Neural cell (in vitro differentiated cells): ENCODE results near the gene MUCL1. TPM values are rescaled to one million over a fixed set of nuclear protein-coding genes. Genes with fewer than 3 reads are reported as not detected.

Experiments used
- H2AFZ ChIP-seq: fragments of 200-600, 300-800 bp; sonication (generic), shearing (Covaris generic); 2 replicates; pipeline ENCODE4 v1.6.0; 2014; ENCODE audit warnings: low read depth, mild to moderate bottlenecking, antibody characterized with exemption, low read length, moderate library complexity
- H3F3A ChIP-seq: fragments of 200-600 bp; shearing (Covaris generic); 2 replicates; pipeline ENCODE4 v1.6.1; 2016; ENCODE audit warnings: mild to moderate bottlenecking, moderate library complexity, mixed read lengths, antibody characterized with exemption, low read length; ENCODE audit not compliant: insufficient read depth, poor library complexity, severe bottlenecking
- H3K27ac ChIP-seq: fragments of 200-600, 300-800 bp; sonication (generic), shearing (Covaris generic); 2 replicates; pipeline ENCODE4 v1.5.1; 2014; ENCODE audit warnings: mild to moderate bottlenecking, low read length, moderate library complexity
- H3K27me3 ChIP-seq: fragments of 300-800, 200-600 bp; sonication (generic), shearing (Covaris generic); 2 replicates; pipeline ENCODE4 v1.6.0; 2014; ENCODE audit warnings: mild to moderate bottlenecking, low read depth, low read length, moderate library complexity; ENCODE audit not compliant: insufficient read depth
- H3K36me3 ChIP-seq: fragments of 300-800, 200-600 bp; sonication (generic), shearing (Covaris generic); 2 replicates; pipeline ENCODE4 v1.5.1; 2014; ENCODE audit warnings: mild to moderate bottlenecking, antibody characterized with exemption, low read length, moderate library complexity; ENCODE audit not compliant: insufficient read depth
- H3K4me2 ChIP-seq: fragments of 300-800, 200-600 bp; sonication (generic), shearing (Covaris generic); 2 replicates; pipeline ENCODE4 v1.6.0; 2014; ENCODE audit warnings: mild to moderate bottlenecking, low read length
- H3K4me3 ChIP-seq: fragments of 300-800, 200-600 bp; sonication (generic), shearing (Covaris generic); 2 replicates; pipeline ENCODE4 v1.5.1; 2014; ENCODE audit warnings: mild to moderate bottlenecking, low read length, moderate library complexity
- H3K79me2 ChIP-seq: fragments of 200-600 bp; shearing (Covaris generic); replicated peaks from 2 replicates; pipeline ENCODE4 v1.6.0; 2014; ENCODE audit warnings: mild to moderate bottlenecking, low read length, moderate library complexity; ENCODE audit not compliant: insufficient read depth
- H3K9ac ChIP-seq: fragments of 300-800, 200-600 bp; sonication (generic), shearing (Covaris generic); 2 replicates; pipeline ENCODE4 v1.6.1; 2016; ENCODE audit warnings: mild to moderate bottlenecking, low read length, mixed read lengths
- H3K9me2 ChIP-seq: fragments of 200-600 bp; shearing (Covaris generic); 2 replicates; pipeline ENCODE4 v1.6.1; 2016; ENCODE audit warnings: mild to moderate bottlenecking, low read length, mixed read lengths; ENCODE audit not compliant: insufficient read depth
- H3K9me3 ChIP-seq: fragments of 200-600, 300-800 bp; sonication (generic), shearing (Covaris generic); 2 replicates; pipeline ENCODE4 v1.6.1; 2016; ENCODE audit warnings: mild to moderate bottlenecking, mixed run types, low read length, moderate library complexity, mixed read lengths
- H4K20me1 ChIP-seq: fragments of 200-600 bp; shearing (Covaris generic); 2 replicates; pipeline ENCODE4 v1.6.1; 2016; ENCODE audit warnings: mild to moderate bottlenecking, mixed run types; ENCODE audit not compliant: insufficient read depth
- EP300 ChIP-seq: fragments of 450-650 bp; conservative IDR thresholded peaks from 2 replicates; pipeline ENCODE4 v1.6.1; 2014; ENCODE audit warnings: antibody characterized with exemption, mild to moderate bottlenecking, moderate library complexity; ENCODE audit not compliant: poor library complexity, severe bottlenecking
- EZH2 ChIP-seq: fragments of 200-600, 300-800 bp; shearing (Covaris generic), sonication (generic); IDR thresholded peaks from 2 replicates; pipeline ENCODE4 v1.6.1; 2014; ENCODE audit warnings: antibody characterized with exemption, low read length, borderline replicate concordance, mild to moderate bottlenecking; ENCODE audit not compliant: insufficient read depth, poor library complexity, severe bottlenecking
- MXI1 ChIP-seq: fragments of 450-650 bp; conservative IDR thresholded peaks from 2 replicates; pipeline ENCODE4 v1.6.1; 2014; ENCODE audit warnings: antibody characterized with exemption, mild to moderate bottlenecking; ENCODE audit not compliant: poor library complexity, severe bottlenecking
- POLR2AphosphoS5 ChIP-seq: IDR thresholded peaks from 2 replicates; pipeline ENCODE4 v1.6.1; 2012
- RAD21 ChIP-seq: fragments of 450-650 bp; conservative IDR thresholded peaks from 2 replicates; pipeline ENCODE4 v1.6.1; 2014; ENCODE audit warnings: antibody characterized with exemption, mild to moderate bottlenecking, moderate library complexity
- SMC3 ChIP-seq: fragments of 450-650 bp; conservative IDR thresholded peaks from 2 replicates; pipeline ENCODE4 v1.6.1; 2014; ENCODE audit warnings: antibody characterized with exemption, mild to moderate bottlenecking, moderate library complexity; ENCODE audit not compliant: poor library complexity
- TAF1 ChIP-seq: IDR thresholded peaks from 2 replicates; pipeline ENCODE4 v1.6.1; 2012; ENCODE audit warnings: low read depth
- polyA plus RNA-seq: library from polyadenylated mRNA; depleted of rRNA; stranded (reverse); fragments of >200 nt; gene quantifications from 2 replicates; pipeline ENCODE4 v1.2.3, GENCODE V29; 2014
- TF ChIP-seq, protein P1 (sequence below): fragments of 450-650 bp; IDR thresholded peaks from 2 replicates; pipeline ENCODE4 v1.5.1; 2014; ENCODE audit warnings: antibody characterized with exemption, mild to moderate bottlenecking, moderate library complexity; ENCODE audit not compliant: poor library complexity, severe bottlenecking
- TF ChIP-seq, protein P2 (sequence below): IDR thresholded peaks from 2 replicates; pipeline ENCODE4 v1.6.1; 2012; ENCODE audit warnings: borderline replicate concordance

The MUCL1 gene
- polyA plus RNA-seq, 1 donor from 2014 or later: not detected

DNA sequence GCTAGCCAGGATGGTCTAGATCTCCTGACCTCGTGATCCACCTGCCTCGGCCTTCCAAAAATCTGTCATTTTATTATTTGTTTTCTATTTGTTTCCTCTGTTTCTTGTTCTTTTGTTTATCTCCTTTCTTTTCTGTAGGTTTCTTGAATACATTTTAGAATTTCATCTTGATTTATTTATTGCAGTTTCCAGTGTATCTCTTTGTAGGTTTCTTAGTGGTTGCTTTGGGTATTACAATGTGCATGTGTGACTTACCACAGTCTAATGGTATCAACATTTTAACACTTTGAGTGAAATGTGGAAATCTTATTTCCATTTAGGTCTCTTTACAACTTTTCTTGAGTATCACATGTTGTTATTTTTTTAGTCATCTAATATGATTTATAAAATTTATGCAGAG is 29.9 kb upstream of the MUCL1 start:
- no peak overlapping the region for H3K4me2 ChIP-seq
- no peak overlapping the region for H2AFZ ChIP-seq
- H3K79me2 ChIP-seq: no peaks in the 10 kb centered on the region
- no peaks in the 10 kb centered on the region for H4K20me1 ChIP-seq
- no peaks in the 10 kb centered on the region for H3K36me3 ChIP-seq
- no peaks in the 10 kb centered on the region for H3K27me3 ChIP-seq
- no peak overlapping the region for H3K4me3 ChIP-seq
- H3K9ac ChIP-seq: no peak overlapping the region
- no peak overlapping the region for H3K27ac ChIP-seq
- H3K9me2 ChIP-seq: no peaks in the 10 kb centered on the region
- H3K9me3 ChIP-seq: no peaks in the 10 kb centered on the region
- no peaks in the 10 kb centered on the region for H3F3A ChIP-seq
- TF ChIP-seq SMC3: no peak
- TF ChIP-seq EZH2: no peak
- no peak for TF ChIP-seq MXI1
- TF ChIP-seq RAD21: no peak
- TF ChIP-seq, protein P1, sequence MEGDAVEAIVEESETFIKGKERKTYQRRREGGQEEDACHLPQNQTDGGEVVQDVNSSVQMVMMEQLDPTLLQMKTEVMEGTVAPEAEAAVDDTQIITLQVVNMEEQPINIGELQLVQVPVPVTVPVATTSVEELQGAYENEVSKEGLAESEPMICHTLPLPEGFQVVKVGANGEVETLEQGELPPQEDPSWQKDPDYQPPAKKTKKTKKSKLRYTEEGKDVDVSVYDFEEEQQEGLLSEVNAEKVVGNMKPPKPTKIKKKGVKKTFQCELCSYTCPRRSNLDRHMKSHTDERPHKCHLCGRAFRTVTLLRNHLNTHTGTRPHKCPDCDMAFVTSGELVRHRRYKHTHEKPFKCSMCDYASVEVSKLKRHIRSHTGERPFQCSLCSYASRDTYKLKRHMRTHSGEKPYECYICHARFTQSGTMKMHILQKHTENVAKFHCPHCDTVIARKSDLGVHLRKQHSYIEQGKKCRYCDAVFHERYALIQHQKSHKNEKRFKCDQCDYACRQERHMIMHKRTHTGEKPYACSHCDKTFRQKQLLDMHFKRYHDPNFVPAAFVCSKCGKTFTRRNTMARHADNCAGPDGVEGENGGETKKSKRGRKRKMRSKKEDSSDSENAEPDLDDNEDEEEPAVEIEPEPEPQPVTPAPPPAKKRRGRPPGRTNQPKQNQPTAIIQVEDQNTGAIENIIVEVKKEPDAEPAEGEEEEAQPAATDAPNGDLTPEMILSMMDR: no peak
- no peak for TF ChIP-seq POLR2AphosphoS5
- TF ChIP-seq TAF1: no peak

DNA sequence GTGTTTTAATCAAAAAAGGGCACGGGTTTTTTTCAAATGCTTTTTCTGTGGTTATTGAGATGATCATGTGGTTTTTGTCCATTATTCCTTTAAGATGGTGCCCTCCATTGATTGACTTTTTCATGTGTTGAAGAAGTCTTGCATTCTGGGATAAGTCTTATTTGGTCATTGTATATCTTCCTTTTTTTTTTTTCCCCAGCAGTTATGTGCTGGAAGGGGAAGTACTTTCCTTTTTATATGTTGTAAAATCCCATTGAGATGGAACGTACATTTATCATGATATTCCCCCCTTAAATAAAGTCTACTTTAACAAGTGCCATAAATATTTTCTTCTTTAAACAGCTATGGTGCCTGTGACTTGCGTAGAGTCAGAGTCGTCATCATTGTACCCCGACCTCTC is 24.8 kb upstream of the MUCL1 start:
- Histone ChIP-seq H3F3A (no peaks in the 10 kb centered on the region), H4K20me1 (no peaks in the 10 kb centered on the region), H3K27ac (no peak overlapping the region), H2AFZ (no peak overlapping the region), H3K79me2 (no peaks in the 10 kb centered on the region), H3K9me2 (no peaks in the 10 kb centered on the region), H3K4me2 (no peak overlapping the region), H3K9ac (no peak overlapping the region), H3K36me3 (no peaks in the 10 kb centered on the region), H3K27me3 (no peaks in the 10 kb centered on the region), H3K9me3 (no peaks in the 10 kb centered on the region), H3K4me3 (no peak overlapping the region)
- TF ChIP-seq POLR2AphosphoS5 (no peak), RAD21 (no peak), MXI1 (no peak), EP300 (no peak), EZH2 (no peak), SMC3 (no peak), TAF1 (no peak)
- TF ChIP-seq, protein P1: no peak
- TF ChIP-seq, protein P2, sequence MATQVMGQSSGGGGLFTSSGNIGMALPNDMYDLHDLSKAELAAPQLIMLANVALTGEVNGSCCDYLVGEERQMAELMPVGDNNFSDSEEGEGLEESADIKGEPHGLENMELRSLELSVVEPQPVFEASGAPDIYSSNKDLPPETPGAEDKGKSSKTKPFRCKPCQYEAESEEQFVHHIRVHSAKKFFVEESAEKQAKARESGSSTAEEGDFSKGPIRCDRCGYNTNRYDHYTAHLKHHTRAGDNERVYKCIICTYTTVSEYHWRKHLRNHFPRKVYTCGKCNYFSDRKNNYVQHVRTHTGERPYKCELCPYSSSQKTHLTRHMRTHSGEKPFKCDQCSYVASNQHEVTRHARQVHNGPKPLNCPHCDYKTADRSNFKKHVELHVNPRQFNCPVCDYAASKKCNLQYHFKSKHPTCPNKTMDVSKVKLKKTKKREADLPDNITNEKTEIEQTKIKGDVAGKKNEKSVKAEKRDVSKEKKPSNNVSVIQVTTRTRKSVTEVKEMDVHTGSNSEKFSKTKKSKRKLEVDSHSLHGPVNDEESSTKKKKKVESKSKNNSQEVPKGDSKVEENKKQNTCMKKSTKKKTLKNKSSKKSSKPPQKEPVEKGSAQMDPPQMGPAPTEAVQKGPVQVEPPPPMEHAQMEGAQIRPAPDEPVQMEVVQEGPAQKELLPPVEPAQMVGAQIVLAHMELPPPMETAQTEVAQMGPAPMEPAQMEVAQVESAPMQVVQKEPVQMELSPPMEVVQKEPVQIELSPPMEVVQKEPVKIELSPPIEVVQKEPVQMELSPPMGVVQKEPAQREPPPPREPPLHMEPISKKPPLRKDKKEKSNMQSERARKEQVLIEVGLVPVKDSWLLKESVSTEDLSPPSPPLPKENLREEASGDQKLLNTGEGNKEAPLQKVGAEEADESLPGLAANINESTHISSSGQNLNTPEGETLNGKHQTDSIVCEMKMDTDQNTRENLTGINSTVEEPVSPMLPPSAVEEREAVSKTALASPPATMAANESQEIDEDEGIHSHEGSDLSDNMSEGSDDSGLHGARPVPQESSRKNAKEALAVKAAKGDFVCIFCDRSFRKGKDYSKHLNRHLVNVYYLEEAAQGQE: no peak
